Activated CD4-positive, alpha-beta T cell treated with anti-CD3 and anti-CD28 coated beads, Interleukin-2, Interleukin-6, amounts not matched to agents 100 ng/mL and 50 ng/mL, durations not matched to agents 16 hours and 8 hours (primary cell): ENCODE results near the gene PIGQ.
A peak's percentile ranks its signal among the peaks of the same experiment; 100 is the strongest.
"Not testable (repeated sequence)": the region's sequence is repeated elsewhere in the genome, so short reads cannot be mapped to it uniquely, and the experiment has no call there.

ENCODE experiments used
- DNase-seq: peaks from one replicate; pipeline ENCODE4 v3.0.0-alpha.2; 2020

PIGQ gene

DNA sequence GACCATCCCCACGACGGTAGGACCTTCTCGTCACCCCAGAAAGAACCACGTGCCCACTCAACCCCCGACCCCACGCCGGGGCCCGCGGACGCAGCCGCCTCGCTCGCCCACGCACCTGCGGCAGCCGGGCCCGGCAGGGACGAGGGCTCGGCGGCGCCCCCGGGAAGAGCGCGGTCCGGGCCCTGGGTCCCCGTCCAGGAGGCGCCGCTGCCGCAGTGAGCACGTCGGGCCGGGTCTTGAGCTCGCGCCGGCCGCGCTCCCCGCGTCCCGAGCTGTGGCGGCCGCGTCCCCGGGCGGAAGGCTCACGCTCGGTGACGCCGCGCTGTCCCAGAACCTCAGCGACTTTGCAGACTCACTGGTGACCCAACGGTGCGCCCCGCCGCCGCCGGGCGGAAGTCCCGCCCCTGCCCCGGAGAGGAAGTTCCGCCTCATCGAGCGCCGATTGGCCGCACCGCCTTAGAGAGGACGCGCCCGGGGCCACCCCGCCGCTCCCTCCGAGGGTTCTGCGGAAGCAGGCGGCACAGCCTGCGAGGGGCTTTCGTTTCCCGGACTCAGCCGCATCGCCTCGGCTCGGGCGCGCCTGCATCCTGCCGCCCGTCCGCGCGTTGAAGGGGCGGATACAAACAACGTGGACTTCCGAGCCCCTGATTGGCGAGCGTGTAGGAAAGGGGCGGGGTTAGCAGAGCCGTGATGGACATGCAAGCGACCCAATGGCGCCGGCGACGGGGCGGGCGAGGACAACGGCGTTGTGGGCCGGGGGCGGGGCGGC, 19.3 kb downstream of the PIGQ start:
- peak; percentile 98 for DNase-seq

DNA sequence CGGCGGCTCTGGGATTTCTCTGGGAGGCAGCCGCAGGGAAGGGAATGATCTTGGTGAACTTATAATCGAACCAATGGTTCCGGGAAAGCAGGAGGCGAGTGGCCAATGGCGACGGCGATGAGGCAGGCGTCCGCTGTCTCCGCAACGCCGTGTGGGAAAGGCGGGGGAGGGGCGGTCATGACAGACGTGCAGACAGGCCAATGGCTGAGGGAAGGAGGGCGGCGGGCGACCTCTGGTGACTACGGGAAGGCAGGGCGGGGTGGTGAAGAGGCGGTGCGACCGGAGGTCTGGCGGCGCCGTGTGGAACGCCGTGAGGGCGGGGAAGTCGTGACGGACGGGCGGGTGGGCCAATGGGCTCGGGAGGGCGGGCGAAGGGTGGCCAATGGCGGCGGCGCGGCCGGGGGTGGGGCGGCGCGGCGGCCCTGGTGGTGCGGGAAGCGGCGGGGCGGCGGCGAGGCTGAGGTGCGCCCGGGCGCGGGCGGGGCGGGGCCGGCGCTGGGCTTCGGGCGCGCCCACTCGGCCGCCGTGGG, 20.0 kb downstream of the PIGQ start, which contains the start of gene RAB40C:
TSS of gene RAB40C (plus strand) at position 409 of the 530 bp plus-strand sequence. CDS start 226 bp downstream, outside the sequence.
- peak; percentile 99 for DNase-seq

DNA sequence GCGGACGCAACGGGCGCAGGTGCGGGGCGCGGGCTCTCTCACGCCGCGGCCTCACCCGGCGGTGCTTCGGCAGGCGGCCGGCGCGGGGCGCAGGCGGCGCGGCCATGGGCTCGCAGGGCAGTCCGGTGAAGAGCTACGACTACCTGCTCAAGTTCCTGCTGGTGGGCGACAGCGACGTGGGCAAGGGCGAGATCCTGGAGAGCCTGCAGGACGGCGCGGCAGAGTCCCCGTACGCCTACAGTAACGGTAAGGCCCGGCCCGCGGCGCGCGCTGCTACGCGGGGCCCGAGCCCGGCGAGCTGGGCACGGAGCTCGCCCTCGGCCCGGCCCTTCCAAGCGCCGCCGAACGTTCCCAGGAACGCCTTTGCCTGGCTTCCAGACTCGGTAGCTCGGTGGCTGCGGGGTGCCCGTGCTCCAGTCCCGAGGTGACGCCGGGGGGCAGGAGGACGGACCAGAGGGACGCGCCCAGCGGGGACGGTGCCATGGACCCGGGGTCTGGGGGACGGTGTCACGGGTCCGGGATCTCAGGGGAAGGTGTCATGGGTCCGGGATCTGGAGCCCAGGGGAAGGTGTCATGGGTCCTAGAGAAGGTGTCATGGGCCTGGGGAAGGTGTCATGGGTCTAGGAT, 20.5 kb downstream of the PIGQ start:
- DNase-seq, result no peak

DNA sequence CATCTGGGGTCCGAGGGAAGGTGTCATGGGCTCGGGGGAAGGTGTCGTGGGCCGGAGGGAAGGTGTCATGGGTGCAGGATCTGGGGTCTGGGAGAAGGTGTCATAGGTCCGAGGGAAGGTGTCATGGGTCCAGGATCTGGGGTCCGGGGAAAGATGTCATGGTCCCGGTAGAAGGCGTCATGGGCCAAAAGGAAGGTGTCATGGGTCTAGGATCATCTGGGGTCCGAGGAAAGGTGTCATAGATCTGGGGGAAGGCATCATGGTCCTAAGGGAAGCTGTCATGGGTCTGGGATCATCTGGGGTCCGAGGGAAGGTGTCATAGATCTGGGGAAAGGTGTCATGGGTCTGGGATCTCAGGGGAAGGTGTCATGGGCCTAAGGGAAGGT, 21.0 kb downstream of the PIGQ start:
- DNase-seq, result no peak

DNA sequence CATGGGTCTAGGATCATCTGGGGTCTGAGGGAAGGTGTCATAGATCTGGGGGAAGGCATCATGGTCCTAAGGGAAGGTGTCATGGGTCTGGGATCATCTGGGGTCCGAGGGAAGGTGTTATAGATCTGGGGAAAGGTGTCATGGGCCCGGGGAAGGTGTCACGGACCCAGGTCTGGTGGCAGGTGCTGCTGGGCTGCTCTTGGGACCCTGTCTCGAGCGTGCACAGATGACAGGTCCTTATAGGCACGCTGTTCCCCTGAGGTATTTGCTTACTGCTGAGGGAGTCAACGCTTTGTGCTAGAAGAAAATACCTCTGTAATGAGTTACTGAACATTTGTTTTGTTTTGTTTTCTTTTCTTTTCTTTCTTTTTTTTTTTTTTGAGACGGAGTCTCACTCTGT, 21.5 kb downstream of the PIGQ start:
- no peak for DNase-seq

DNA sequence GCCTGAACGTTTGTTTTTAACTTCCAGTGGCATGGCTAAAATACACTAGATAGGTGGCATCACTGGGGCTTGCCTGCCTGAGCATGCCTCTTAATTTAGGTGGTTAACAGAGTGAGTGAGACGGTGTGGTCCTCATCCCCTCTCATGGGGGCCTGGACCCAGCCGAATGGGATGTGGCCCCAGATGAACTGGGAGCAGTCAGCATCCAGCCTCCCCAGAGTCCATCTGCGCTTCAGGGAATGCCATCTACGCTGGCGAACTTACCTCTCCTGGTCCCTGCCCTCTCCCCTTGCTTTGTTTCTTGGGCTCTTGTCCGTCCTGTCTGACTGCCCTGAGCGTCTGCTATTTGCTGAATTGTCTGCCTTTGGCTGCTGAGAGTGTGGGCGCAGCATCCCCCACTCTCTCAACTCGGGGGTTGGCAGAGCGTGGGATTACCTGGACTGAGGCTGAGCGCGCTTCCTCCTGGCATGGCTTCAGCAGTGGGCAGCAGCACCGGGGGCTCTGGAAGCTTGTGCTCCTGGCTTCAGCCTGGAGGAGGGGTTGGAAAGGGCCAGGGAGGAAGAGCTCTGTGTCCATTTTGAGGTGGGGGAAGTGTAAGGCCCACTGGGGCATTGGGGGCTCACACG, 22.2 kb downstream of the PIGQ start:
- DNase-seq, result no peak

DNA sequence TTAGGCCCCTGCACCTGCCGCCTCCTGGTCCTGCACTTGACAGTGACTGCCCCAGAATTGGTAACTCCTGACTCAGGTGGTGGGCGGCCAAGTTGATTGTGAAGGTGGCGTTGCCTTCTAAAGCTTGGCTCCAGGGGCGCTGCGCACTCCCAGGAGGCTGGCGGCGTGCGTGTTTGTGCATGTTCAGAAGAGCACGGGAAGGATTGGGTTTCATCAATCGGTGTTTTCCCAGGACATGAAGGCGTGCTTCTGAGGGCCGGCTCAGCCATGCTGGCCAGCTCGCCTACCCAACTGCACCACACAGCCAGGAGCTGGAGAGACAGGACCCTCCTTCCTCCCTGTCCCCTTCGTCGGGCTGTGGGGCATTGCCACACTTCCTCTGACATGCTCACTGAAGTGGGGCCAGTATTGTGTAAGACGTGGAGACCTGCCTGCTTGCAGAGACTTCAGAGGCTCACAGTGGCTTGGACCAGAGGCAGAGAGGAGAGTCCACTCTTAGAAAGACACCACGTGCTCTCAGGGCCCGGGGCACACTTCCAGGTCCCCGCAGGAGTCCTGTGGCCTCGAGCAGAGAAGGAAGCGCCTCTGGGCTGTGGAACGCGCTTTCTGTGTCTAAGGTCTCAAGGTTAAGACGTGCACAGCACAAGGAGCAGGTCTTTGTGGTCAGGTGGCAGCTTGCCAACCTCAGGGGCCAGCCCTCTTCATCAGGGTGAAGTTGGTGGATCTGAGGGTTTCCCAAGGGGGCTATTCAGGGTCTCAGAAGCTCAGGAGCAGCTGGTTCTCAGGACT, 22.9 kb downstream of the PIGQ start:
- DNase-seq, result no peak

DNA sequence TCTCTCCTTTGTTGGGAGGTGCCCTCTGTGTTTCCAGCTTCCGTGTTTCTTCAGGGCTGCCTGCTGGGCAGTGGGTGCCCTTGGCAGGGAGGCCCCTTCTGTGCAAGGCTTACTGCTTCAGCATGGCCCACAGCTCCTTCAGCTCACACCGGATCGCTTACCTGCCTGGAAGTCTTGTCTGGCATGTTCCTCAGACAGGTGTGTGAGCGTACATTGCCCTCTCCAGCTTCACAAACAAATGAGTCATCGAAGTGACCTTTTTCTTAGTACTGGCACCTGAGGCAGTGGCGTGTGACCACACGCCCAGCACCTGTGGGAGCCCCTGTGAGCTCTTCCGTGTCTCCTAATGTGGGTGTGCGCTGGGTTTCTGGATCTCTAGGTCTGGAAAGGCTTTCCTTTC, 23.6 kb downstream of the PIGQ start:
- DNase-seq, result no peak

DNA sequence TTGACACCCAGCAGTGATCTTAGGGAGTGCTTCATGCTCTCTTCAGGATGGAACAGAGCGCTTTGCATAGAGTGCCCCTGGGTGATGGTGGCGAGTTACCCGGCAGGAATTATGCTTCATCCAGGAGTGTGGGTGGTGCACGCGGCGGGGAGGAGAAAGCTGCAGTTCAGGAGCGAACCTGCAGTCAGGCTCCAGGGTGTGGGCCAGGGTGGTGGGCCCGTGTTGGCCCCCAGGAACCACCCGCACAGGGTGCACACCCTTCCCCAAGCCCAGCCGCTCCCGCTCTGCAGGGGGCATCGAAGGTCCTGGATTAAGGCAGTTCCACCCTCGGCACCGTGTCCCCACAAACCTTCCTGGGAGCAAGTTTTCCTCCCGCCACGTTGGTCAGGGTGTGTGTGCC, 24.0 kb downstream of the PIGQ start:
- no peak for DNase-seq

DNA sequence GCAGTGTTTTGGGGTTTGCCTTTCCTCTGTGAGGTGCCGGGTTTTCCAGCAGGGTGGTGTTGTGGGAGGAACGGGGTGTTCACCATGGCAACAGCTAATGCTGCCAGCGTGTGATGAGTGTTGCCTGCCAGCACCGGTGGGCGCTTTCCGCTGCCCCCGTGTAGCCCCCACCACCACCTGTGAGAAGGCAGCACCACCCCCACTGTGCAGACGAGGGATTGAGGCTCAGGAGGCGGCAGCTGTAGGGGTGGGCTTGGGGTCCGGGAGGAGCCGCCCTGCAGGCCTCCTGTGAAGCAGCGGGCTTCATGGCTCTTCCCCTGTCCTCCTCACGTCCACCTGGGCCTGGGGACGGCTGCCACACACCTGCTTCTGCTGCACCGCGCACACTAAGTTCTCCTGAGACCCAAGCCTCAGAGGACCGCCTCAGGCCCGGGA, 25.3 kb downstream of the PIGQ start:
- no peak for DNase-seq

DNA sequence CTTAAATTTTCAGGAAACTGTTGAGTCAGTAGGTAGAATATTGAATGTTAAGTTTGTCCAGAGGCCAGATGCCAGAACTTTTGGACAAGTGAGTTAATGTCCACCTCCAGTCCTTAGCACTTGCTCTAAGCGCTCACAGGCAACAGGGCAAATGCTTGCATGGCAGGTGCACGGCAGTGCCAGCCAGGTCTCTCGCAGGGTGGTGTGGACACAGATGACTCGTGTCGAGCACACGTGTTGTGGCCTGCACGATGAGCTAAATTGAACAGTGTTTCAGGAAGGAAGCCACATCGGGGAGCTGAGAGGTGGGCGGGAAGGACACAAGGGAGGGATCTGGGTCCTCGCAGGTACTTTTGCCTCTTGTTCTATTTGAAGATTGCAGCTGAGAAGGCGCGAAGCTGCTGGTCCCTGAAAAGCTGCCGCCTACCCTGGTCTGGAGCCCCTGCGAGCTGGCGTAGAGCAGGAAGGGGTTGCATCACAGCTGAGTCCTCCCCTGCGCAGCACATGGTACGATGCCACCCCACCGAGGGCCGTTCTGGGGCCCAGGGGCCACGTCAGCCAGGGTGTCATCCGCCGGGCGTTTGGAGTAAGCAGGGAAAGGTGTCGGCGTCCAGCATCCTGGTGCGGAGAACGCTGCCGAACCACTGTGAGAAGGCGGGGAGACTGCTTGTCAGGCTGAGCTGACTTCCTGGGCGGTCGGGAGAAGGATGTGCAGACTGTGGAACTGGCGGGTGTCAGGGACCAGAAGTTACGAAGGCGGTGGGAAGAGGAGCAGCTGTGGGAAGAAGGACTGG, 26.4 kb downstream of the PIGQ start:
- no peak for DNase-seq

DNA sequence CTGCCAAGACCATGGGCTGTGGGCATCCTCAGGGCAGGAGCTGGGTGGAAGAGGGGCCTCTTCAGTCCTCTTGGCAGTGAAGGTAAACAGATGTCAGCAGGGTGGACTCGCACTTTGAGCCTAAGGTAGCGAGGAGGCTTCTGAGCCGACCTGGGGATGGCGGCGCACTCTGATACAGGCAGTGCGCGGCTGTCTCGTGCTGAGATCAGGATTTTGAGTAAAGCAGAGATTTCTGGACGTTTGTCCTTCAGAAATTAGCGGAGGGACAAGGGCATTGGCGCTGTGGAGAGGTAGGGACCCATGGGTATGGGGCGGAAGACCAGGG, 26.9 kb downstream of the PIGQ start:
- DNase-seq, result no peak

DNA sequence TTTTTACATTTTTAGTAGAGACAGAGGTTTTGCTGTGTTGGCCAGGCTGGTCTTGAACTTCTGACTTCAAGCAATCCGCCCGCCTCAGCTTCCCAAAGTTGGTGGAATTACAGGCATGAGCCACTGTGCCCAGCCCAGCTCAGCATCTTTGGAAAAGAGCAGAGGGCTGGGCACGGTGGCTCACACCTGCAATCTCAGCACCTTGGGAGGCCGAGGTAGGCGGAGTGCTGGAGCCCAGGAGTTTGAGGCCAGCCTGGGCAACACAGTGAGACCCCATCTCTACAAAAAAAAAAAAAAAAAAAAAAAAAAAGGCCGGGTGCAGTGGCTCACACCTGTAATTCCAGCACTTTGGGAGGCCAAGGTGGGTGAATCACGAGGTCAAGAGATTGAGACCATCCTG, 27.9 kb downstream of the PIGQ start:
- not testable (repeated sequence) for DNase-seq

DNA sequence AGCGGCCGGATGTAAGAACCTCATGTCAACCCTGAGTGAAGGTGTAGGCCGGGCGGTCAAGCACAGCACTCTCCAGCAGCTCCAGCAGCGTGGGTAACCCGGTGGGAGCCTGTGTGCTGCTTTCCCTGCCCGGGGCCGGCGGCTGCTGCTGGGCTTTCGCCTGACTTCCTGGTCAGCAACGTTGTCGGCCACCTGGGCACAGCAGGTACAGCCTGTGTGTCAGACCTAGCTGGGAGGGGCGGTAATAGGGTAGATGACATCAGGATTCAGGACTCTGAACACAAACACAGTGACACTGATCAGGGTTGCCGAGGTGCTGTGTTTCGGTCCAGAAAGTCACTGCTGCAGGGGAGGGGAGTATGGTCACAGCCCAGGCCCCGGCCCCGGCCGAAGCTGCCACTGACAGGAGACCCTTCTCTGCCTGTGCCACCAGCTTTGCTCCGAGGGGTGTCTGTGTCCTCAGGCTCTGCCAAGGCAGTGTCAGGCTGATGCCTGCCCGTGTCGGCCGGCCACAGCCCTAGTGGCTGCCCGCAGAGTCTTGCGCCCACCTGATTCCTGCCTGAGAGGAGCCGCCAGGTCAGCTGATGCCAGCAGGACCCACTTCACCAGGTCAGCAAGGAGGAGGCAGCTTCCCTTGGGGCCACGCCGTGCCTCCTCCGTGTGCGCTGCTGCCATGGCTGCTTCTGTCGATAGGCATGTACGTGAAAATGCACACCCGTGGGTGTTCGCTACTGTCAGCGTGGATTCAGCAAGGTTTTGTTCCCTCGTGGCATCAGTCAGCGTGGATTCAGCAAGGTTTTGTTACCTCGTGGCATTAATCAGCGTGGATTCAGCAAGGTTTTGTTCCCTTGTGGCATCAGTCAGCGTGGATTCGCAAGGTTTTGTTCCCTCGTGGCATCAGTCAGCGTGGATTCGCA, 29.3 kb downstream of the PIGQ start:
- no peak for DNase-seq

DNA sequence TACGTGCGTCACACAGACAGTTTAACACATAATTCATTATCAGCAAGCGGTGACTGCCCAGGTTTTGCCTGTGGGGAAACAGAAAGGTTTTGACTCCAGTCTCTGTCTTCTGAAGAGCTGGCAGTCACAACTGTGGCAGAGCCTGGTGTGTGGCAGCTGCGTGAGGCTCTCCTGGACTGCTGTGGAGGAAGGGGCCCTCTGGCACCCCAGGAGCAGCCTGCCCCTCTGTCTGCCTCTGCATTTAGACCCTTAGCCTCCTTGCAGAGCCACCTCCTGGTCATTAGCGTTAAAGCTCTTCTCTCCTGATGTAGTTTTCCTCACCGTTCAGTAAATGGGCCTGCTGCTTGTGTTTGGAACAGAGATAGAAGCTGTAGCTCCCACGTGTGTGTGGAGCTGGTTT, 31.0 kb downstream of the PIGQ start:
- no peak for DNase-seq

DNA sequence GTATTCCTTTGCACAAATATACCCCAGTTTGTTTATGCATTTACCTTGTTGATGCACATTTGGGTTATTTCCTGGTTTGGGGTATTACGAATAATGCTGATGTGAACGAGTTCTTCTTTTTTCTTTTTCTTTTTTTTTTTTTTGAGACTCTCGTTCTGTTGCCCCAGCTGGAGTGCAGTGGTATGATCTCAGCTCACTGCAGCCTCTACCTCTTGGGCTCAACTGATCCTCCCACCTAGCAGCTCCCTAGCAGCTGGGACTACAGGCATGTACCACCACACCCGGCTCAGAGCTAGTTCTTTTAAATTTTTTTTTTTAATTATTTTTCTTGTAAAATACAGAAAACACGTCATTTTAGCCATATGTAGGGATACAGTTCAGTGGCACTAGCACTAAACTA, 34.2 kb downstream of the PIGQ start:
- DNase-seq, result no peak

DNA sequence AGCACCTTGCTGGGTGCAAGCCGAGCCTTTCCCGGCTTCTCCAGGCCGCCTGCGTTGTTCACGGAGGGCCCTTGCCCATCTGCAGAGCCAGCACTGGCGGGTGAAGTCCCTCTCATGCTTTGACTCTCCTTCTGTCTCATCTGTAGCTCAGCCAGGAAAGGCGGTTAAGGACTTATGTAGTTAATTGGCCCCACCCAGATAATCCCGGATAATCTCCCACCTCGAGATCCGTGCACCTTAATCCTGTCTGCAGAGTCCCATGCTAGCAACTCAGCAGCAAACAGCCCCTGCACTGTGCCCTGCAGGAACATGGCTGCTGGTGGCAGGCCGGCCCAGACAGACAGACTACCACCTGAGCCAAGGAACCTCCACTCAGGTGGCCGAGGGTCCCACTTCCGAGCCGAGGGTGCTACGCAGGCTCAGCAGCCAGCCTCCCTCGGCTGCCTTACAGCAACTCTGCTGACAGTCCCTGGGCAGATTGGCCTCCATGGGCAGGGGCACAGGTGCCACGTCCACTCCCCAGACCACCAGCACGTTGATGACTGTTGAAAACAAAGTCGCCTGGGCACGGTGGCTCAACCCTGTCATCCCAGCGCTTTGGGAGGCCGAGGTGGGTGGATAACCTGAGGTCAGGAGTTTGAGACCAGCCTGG, 37.0 kb downstream of the PIGQ start:
- DNase-seq, result no peak

DNA sequence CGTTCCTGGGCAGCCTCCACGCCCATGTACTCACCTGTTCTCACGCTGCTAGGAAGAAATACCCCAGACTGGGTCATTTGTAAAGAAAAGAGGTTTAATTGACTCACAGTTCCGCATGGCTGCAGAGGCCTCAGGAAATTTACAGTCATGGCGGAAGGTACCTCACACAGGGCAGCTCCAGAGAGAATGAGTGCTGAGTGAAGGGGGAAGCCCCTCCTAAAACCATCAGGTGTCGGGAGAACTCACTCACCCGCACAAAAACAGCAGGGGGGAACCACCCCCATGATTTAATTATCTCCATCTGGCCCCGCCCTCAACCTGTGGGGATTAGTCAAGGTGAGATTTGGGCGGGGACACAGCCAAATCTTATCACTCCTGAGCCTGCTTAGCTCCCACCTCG, 38.3 kb downstream of the PIGQ start:
- DNase-seq, result no peak

DNA sequence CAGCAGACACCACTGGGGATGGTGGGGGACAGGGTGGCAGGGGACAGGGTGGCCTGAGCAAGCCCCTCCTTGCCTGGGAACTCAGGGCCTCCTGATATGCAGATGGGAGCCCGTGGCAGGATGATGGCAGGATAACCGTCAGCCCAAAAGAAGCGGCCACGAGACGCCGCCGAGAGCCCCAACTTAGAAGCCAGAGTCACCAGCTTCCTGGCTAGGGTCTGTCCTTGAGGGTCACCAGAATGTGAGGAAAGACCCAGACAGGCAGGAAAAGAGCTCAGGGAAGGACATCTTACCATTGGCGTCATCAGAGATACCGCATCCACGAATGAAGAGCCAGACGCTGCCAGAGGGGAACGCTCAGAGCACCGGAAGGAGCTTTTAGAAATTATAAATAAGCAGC, 39.5 kb downstream of the PIGQ start:
- DNase-seq, result no peak

DNA sequence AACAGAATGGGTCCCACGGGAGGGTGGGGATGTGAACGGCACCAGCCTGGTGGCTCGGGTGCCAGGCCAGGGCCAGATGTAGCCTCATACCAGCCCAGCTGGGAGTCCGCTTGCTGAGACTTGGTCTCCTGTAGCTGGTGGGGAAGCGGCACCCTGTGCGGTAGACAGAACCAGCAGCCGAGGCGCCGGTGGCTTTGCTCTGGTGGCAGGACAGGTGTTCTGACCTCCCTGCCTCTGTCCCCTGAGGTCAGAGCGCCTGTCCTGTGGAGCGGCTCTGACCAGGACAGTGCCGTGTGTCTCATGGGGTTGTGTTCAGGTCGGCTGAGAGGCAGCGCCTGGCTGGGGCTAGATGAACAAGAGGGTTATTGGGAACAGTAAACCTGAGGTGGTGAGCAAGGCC, 40.2 kb downstream of the PIGQ start:
- DNase-seq, result no peak
